HEK293T (cell line): Measurements from ENCODE around the gene GRIN2C.

Source experiments
- CTCF ChIA-PET: fragments of 350-600 bp; formaldehyde crosslinking; extraction: SDS; loops from one replicate; lab custom pipeline; 2021; ENCODE audit warnings: antibody characterized with exemption, inconsistent platforms; lab: Yijun Ruan, JAX
- POLR2A ChIA-PET: fragments of 350-600 bp; formaldehyde crosslinking; extraction: SDS; loops from one replicate; lab custom pipeline; 2020; ENCODE audit warnings: antibody characterized with exemption, inconsistent platforms; lab: Yijun Ruan, JAX
- DNase-seq: peaks from one replicate; pipeline ENCODE4 v3.0.0; 2012; ENCODE audit warnings: mixed read lengths; ENCODE audit errors: extremely low spot score
- ARNT ChIP-seq: fragments of 450-650 bp; IDR thresholded peaks from 2 replicates; pipeline ENCODE4 v1.6.1; 2017; ENCODE audit warnings: mild to moderate bottlenecking
- BHLHE40 ChIP-seq: fragments of 450-650 bp; IDR thresholded peaks from 2 replicates; pipeline ENCODE4 v1.6.1; 2016; ENCODE audit warnings: mild to moderate bottlenecking, moderate library complexity, borderline replicate concordance
- CTBP1 ChIP-seq: fragments of 450-650 bp; IDR thresholded peaks from 2 replicates; pipeline ENCODE4 v1.6.1; 2016; ENCODE audit warnings: borderline replicate concordance
- ELF4 ChIP-seq: fragments of 450-650 bp; IDR thresholded peaks from 2 replicates; pipeline ENCODE4 v1.6.1; 2017; ENCODE audit warnings: antibody characterized with exemption
- FOXA1 ChIP-seq: fragments of 450-650 bp; IDR thresholded peaks from 2 replicates; pipeline ENCODE4 v1.6.1; 2016; ENCODE audit warnings: mild to moderate bottlenecking
- FOXK2 ChIP-seq: fragments of 450-650 bp; IDR thresholded peaks from 2 replicates; pipeline ENCODE4 v1.6.1; 2016; ENCODE audit warnings: mild to moderate bottlenecking
- FOXM1 ChIP-seq: fragments of 450-650 bp; IDR thresholded peaks from 2 replicates; pipeline ENCODE4 v1.6.1; 2017; ENCODE audit warnings: mild to moderate bottlenecking, borderline replicate concordance
- HDGF ChIP-seq: fragments of 450-650 bp; IDR thresholded peaks from 2 replicates; pipeline ENCODE4 v1.6.1; 2017; ENCODE audit warnings: antibody characterized with exemption, borderline replicate concordance
- L3MBTL2 ChIP-seq: fragments of 450-650 bp; conservative IDR thresholded peaks from 2 replicates; pipeline ENCODE4 v1.6.1; 2016; ENCODE audit warnings: mild to moderate bottlenecking
- LEF1 ChIP-seq: fragments of 450-650 bp; IDR thresholded peaks from 2 replicates; pipeline ENCODE4 v1.6.1; 2017; ENCODE audit warnings: mild to moderate bottlenecking, borderline replicate concordance
- NFRKB ChIP-seq: fragments of 450-650 bp; IDR thresholded peaks from 2 replicates; pipeline ENCODE4 v1.6.1; 2016; ENCODE audit warnings: mild to moderate bottlenecking, moderate library complexity
- SP1 ChIP-seq: fragments of 450-650 bp; IDR thresholded peaks from 2 replicates; pipeline ENCODE4 v1.6.1; 2017
- SUZ12 ChIP-seq: fragments of 450-650 bp; IDR thresholded peaks from 2 replicates; pipeline ENCODE4 v1.6.1; 2016; ENCODE audit warnings: mild to moderate bottlenecking
- TARDBP ChIP-seq: fragments of 450-650 bp; IDR thresholded peaks from 2 replicates; pipeline ENCODE4 v1.6.1; 2016
- ZNF384 ChIP-seq: fragments of 450-650 bp; IDR thresholded peaks from 2 replicates; pipeline ENCODE4 v1.6.1; 2016
- TF ChIP-seq, protein P1 (sequence below): fragments of 450-650 bp; IDR thresholded peaks from 2 replicates; pipeline ENCODE4 v1.6.1; 2016

The GRIN2C gene

DNA sequence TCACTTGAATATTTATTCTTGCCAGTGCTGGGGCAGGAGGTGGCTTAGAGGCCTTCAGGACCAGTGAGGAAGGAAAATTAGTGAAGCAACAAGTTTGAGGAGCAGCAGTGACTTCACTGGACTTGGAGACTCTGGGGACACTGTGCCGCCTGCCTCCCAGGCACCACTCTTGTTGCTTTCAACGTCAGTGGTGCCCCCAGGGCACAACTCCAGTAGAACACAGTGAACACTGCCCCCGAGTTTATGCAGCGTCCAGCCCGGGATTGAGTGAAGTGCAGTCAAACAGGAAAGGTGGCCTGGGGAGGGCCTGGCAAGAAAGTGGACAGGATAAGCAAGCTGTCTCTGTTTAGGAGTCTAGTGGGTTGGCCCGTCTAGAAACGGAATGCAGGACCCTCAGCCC, 59.2 kb downstream of the GRIN2C start:
- DNase-seq, result no peak
- TF ChIP-seq, protein P1, sequence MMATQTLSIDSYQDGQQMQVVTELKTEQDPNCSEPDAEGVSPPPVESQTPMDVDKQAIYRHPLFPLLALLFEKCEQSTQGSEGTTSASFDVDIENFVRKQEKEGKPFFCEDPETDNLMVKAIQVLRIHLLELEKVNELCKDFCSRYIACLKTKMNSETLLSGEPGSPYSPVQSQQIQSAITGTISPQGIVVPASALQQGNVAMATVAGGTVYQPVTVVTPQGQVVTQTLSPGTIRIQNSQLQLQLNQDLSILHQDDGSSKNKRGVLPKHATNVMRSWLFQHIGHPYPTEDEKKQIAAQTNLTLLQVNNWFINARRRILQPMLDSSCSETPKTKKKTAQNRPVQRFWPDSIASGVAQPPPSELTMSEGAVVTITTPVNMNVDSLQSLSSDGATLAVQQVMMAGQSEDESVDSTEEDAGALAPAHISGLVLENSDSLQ, result no peak
- TF ChIP-seq NFRKB, result no peak
- TF ChIP-seq LEF1, result no peak
- TF ChIP-seq FOXM1, result no peak
- no peak for TF ChIP-seq FOXA1
- TF ChIP-seq ELF4, result no peak
- TF ChIP-seq ARNT, result no peak
- no peak for TF ChIP-seq SUZ12
- TF ChIP-seq SP1, result no peak
- no peak for TF ChIP-seq BHLHE40
- no peak for TF ChIP-seq HDGF
- no peak for TF ChIP-seq L3MBTL2
- no peak for TF ChIP-seq TARDBP
- TF ChIP-seq ZNF384, result no peak
- TF ChIP-seq FOXK2, result no peak
- no peak for TF ChIP-seq CTBP1
- CTCF ChIA-PET, result interaction anchor here (1.3 kb wide), 1 partner anchor 42 kb away, joined by 3 read pairs; no protein-coding TSS in a partner anchor
- POLR2A ChIA-PET, result no interaction called here

GRCh38 chr17:74799097-74799496, 60.6 kb downstream of the GRIN2C start:
- TF ChIP-seq NFRKB, result no peak
- TF ChIP-seq FOXA1, result no peak
- no peak for TF ChIP-seq ZNF384
- TF ChIP-seq BHLHE40, result no peak
- ChIA-PET CTCF (no interaction called here), POLR2A (no interaction called here)
- DNase-seq, result no peak

GRCh38 chr17:74798239-74798707, 61.4 kb downstream of the GRIN2C start:
- no peak for TF ChIP-seq BHLHE40
- no peak for TF ChIP-seq CTBP1
- TF ChIP-seq ZNF384, result no peak
- TF ChIP-seq HDGF, result no peak
- TF ChIP-seq L3MBTL2, result no peak
- no peak for TF ChIP-seq FOXM1
- no peak for TF ChIP-seq LEF1
- no peak for TF ChIP-seq ARNT
- TF ChIP-seq TARDBP, result no peak
- no peak for TF ChIP-seq FOXA1
- TF ChIP-seq, protein P1, result no peak
- TF ChIP-seq FOXK2, result no peak
- TF ChIP-seq SUZ12, result no peak
- no peak for TF ChIP-seq NFRKB
- ChIA-PET POLR2A (no interaction called here), CTCF (no interaction called here)

GRCh38 chr17:74797824-74798223, 61.9 kb downstream of the GRIN2C start:
- CTCF ChIA-PET, result no interaction called here
- TF ChIP-seq CTBP1, result no peak
- no peak for TF ChIP-seq SP1
- no peak for TF ChIP-seq BHLHE40
- TF ChIP-seq SUZ12, result no peak
- TF ChIP-seq ELF4, result no peak
- TF ChIP-seq TARDBP, result no peak
- TF ChIP-seq, protein P1, result no peak
- TF ChIP-seq HDGF, result no peak
- TF ChIP-seq ZNF384, result no peak
- TF ChIP-seq LEF1, result no peak
- no peak for TF ChIP-seq NFRKB
- TF ChIP-seq ARNT, result no peak
- no peak for TF ChIP-seq FOXA1
- TF ChIP-seq L3MBTL2, result no peak
- TF ChIP-seq FOXM1, result no peak
- no peak for TF ChIP-seq FOXK2
- DNase-seq, result no peak
- POLR2A ChIA-PET, result no interaction called here

More at GRCh38 chr17:74798239-74798707, 61.4 kb downstream of the GRIN2C start:
- DNase-seq, result no peak

DNA sequence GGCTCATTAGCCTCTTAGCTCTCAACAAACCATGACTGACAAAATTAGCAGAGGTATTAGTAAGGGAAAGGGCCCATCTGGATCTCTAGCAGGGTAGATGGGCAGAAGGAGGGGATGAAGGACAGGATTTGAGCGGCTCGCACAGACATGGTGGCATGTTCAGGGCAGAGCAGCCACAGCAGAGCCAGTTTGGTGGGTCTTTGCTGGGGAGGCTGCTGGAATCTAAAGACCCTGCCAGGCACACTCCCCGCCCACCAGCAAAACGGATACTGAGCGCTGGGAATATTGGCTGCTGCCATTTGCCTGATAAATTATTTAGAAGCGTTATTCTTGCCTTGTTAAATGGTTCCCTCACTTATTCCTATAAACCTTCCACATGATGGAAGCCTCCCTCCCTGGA, 62.8 kb downstream of the GRIN2C start:
- ChIA-PET CTCF (no interaction called here), POLR2A (interaction anchor here (2.4 kb wide), 1 partner anchor 75 kb away, joined by 14 read pairs; the partner anchor contains the start of gene FDXR)

GRCh38 chr17:74796211-74796610, 63.5 kb downstream of the GRIN2C start:
- TF ChIP-seq CTBP1 (no peak), ARNT (no peak), BHLHE40 (no peak), FOXK2 (no peak), ELF4 (no peak), ZNF384 (no peak), TARDBP (no peak), NFRKB (no peak), FOXA1 (no peak), FOXM1 (no peak), LEF1 (no peak), L3MBTL2 (no peak), HDGF (no peak), SP1 (no peak), SUZ12 (no peak)
- TF ChIP-seq, protein P1, result no peak
- POLR2A ChIA-PET, result interaction anchor here (2.4 kb wide), 1 partner anchor 76 kb away, joined by 14 read pairs; the partner anchor contains the start of gene FDXR
- CTCF ChIA-PET, result interaction anchor here (0.7 kb wide), 1 partner anchor 53 kb away, joined by 6 read pairs; no protein-coding TSS in a partner anchor
- DNase-seq, result no peak

More for the DNA sequence above, 62.8 kb downstream of the GRIN2C start:
- no peak for DNase-seq
- TF ChIP-seq BHLHE40 (no peak), HDGF (no peak), L3MBTL2 (no peak), ZNF384 (no peak)
